Peyer's patch (tissue), 4 donors: ENCODE data around the gene CD44. TPM values are rescaled to one million over a fixed set of nuclear protein-coding genes. Genes with fewer than 3 reads are reported as not detected.
A peak's percentile ranks its signal among the peaks of the same experiment; 100 is the strongest.

Experiments used
- DNase-seq, 3 donors: peaks; one replicate each; pipeline ENCODE4 v3.0.0-alpha.2; 2017 to 2019
- H3K27ac ChIP-seq, 4 donors: fragments of 200-600 bp; sonication (generic); one replicate each; pipeline ENCODE4 v1.5.1; 2016 to 2019
- H3K27me3 ChIP-seq, 2 donors: fragments of 200-600 bp; sonication (generic); one replicate each; pipeline ENCODE4 v1.5.1; 2019
- H3K36me3 ChIP-seq, 3 donors: fragments of 200-600 bp; sonication (generic); one replicate each; pipeline ENCODE4 v1.5.1; 2016 to 2019
- H3K4me1 ChIP-seq, 4 donors: fragments of 200-600 bp; sonication (generic); one replicate each; pipeline ENCODE4 v1.5.1; 2016 to 2019
- H3K4me3 ChIP-seq, 4 donors: fragments of 200-600 bp; sonication (generic); 1 replicate in 3 of 4; 2 replicates in 1 of 4; pipeline ENCODE4 v1.5.1; 2016 to 2019; ENCODE audit warnings: mild to moderate bottlenecking in 1 of 4
- H3K9me3 ChIP-seq, 4 donors: fragments of 200-600 bp; sonication (generic); one replicate each; pipeline ENCODE4 v1.5.1; 2016 to 2019; ENCODE audit warnings: mild to moderate bottlenecking in 1 of 4
- CTCF ChIP-seq, 6 experiments: fragments of 450-650 bp in 4 of 6; fragments of 200-600 bp in 2 of 6; sonication (generic) in 1 of 6; IDR thresholded peaks; one replicate each; pipeline ENCODE4 v1.5.1; 2017 to 2019; ENCODE audit warnings: antibody characterized with exemption in 6 of 6, mild to moderate bottlenecking in 3 of 6, moderate library complexity in 1 of 6
- POLR2A ChIP-seq, 2 donors: fragments of 450-650 bp; IDR thresholded peaks; one replicate each; pipeline ENCODE4 v1.5.1; 2017; ENCODE audit warnings: antibody characterized with exemption in 2 of 2, mild to moderate bottlenecking in 2 of 2, moderate library complexity in 2 of 2
- total RNA-seq, 4 donors: library from RNA; depleted of rRNA; stranded (reverse); fragments of >200 nt; gene quantifications; one replicate each; pipeline ENCODE4 v1.1.0, GENCODE V29; 2016

The CD44 gene
- total RNA-seq, 4 donors from 2014 or later, result 71.6 to 412 (median 130) TPM

- Histone ChIP-seq H3K27me3 (no peaks in the 10 kb centered on the region), H3K36me3 (no peaks in the 10 kb centered on the region), H3K27ac (peak overlapping the region in 2 of 4 donors; percentile 24 to 26), H3K4me1 (peaks cover 5 to 75% (median 43%) of the 10 kb centered on the region in 4 donors), H3K4me3 (no peak overlapping the region), H3K9me3 (no peaks in the 10 kb centered on the region)
- no peak for DNase-seq
- no peak for TF ChIP-seq CTCF (IDR thresholded peaks at IDR 0.05)
- TF ChIP-seq POLR2A (IDR thresholded peaks at IDR 0.05), result no peak
These were observed 30.8 kb downstream of the CD44 start for GRCh38 chr11:35169754-35170153.

- no peaks in the 10 kb centered on the region for H3K27me3 ChIP-seq
- H3K36me3 ChIP-seq, result no peaks in the 10 kb centered on the region
- peaks cover 4 to 68% (median 42%) of the 10 kb centered on the region in 4 donors for H3K4me1 ChIP-seq
- H3K27ac ChIP-seq, result peak overlapping the region in 3 of 4 donors; percentile 24 to 53 (median 26)
- DNase-seq, result no peak
- TF ChIP-seq CTCF (IDR thresholded peaks at IDR 0.05) (no peak), POLR2A (IDR thresholded peaks at IDR 0.05) (no peak)
- H3K9me3 ChIP-seq, result no peaks in the 10 kb centered on the region
- H3K4me3 ChIP-seq, result no peak overlapping the region
These were observed 31.5 kb downstream of the CD44 start for GRCh38 chr11:35170503-35170902.

GRCh38 chr11:35171226-35171625 is 32.3 kb downstream of the CD44 start:
- DNase-seq, result no peak
- no peaks in the 10 kb centered on the region for H3K9me3 ChIP-seq
- no peaks in the 10 kb centered on the region for H3K36me3 ChIP-seq
- H3K4me1 ChIP-seq, result peaks cover 4 to 66% (median 41%) of the 10 kb centered on the region in 4 donors
- H3K4me3 ChIP-seq, result no peak overlapping the region
- no peak overlapping the region for H3K27ac ChIP-seq
- TF ChIP-seq CTCF (IDR thresholded peaks at IDR 0.05) (no peak), POLR2A (IDR thresholded peaks at IDR 0.05) (no peak)
- no peaks in the 10 kb centered on the region for H3K27me3 ChIP-seq

GRCh38 chr11:35173011-35173511 is 34.1 kb downstream of the CD44 start:
- no peaks in the 10 kb centered on the region for H3K27me3 ChIP-seq
- TF ChIP-seq CTCF (IDR thresholded peaks at IDR 0.05), result no peak
- TF ChIP-seq POLR2A (IDR thresholded peaks at IDR 0.05), result no peak
- peak overlapping the region; percentile 24 to 76 (median 58) for H3K27ac ChIP-seq
- peaks cover 4 to 60% (median 30%) of the 10 kb centered on the region in 4 donors for H3K4me1 ChIP-seq
- no peaks in the 10 kb centered on the region for H3K9me3 ChIP-seq
- DNase-seq, result peak in 1 of 3 donors; percentile 58
- H3K4me3 ChIP-seq, result no peak overlapping the region
- H3K36me3 ChIP-seq, result peaks cover 0 to 13% (median 0%) of the 10 kb centered on the region in 3 donors

GRCh38 chr11:35173616-35174566 is 34.9 kb downstream of the CD44 start:
- no peak for DNase-seq
- H3K4me1 ChIP-seq, result peaks cover 5 to 60% (median 28%) of the 10 kb centered on the region in 4 donors
- peaks cover 0 to 13% (median 0%) of the 10 kb centered on the region in 3 donors for H3K36me3 ChIP-seq
- peak overlapping the region; percentile 24 to 76 (median 58) for H3K27ac ChIP-seq
- no peaks in the 10 kb centered on the region for H3K9me3 ChIP-seq
- no peaks in the 10 kb centered on the region for H3K27me3 ChIP-seq
- no peak overlapping the region for H3K4me3 ChIP-seq
- no peak for TF ChIP-seq POLR2A (IDR thresholded peaks at IDR 0.05)
- no peak for TF ChIP-seq CTCF (IDR thresholded peaks at IDR 0.05)
